ENCODE measurements around the gene BICRA.

- TF ChIP-seq CTCF (IDR thresholded peaks at IDR 0.05; ENCODE audit: low read length) (no peak), EZH2 (optimal IDR thresholded peaks at IDR 0.05; ENCODE audit: low read depth, low read length) (no peak)
Measured at GRCh38 chr19:47573071-47574026, 35.6 kb upstream of the BICRA start, which contains the start of gene ZNF541.
